Spleen (tissue), 11 donors: Measurements from ENCODE around the gene FAM89A. TPM values are rescaled to one million over a fixed set of nuclear protein-coding genes. Genes with fewer than 3 reads are reported as not detected.

ENCODE experiments used
- DNase-seq: peaks from one replicate; pipeline ENCODE4 v3.0.0-alpha.2; 2020
- H3K27ac ChIP-seq, 8 donors: fragments of 200-600 bp; sonication (generic) in 7 of 8; 1 replicate in 4 of 8; 2 replicates in 4 of 8; pipeline versions ENCODE4 v1.5.0 to v1.8.0; 2016 to 2021; ENCODE audit warnings: inconsistent platforms in 4 of 8, mild to moderate bottlenecking in 4 of 8, moderate library complexity in 1 of 8
- H3K27me3 ChIP-seq, 7 donors: fragments of 200-600 bp; sonication (generic) in 6 of 7; replicated peaks in 1 of 7; 1 replicate in 4 of 7; 2 replicates in 3 of 7; pipeline versions ENCODE4 v1.5.0 to v1.8.0; 2016 to 2021; ENCODE audit warnings: inconsistent platforms in 3 of 7, mild to moderate bottlenecking in 1 of 7
- H3K36me3 ChIP-seq, 6 donors: fragments of 200-600 bp; sonication (generic) in 5 of 6; 1 replicate in 4 of 6; 2 replicates in 2 of 6; pipeline versions ENCODE4 v1.5.0 to v1.8.0; 2016 to 2021; ENCODE audit warnings: inconsistent platforms in 2 of 6
- H3K4me1 ChIP-seq, 6 donors: fragments of 200-600 bp; sonication (generic) in 5 of 6; 1 replicate in 3 of 6; 2 replicates in 3 of 6; pipeline versions ENCODE4 v1.5.0 to v1.8.0; 2016 to 2021; ENCODE audit warnings: inconsistent platforms in 3 of 6
- H3K4me3 ChIP-seq, 8 donors: fragments of 200-600 bp; sonication (generic) in 7 of 8; 1 replicate in 4 of 8; 2 replicates in 4 of 8; pipeline versions ENCODE4 v1.5.0 to v1.8.0; 2016 to 2021; ENCODE audit warnings: inconsistent platforms in 4 of 8, mild to moderate bottlenecking in 4 of 8, moderate library complexity in 2 of 8
- H3K9me3 ChIP-seq, 8 donors: fragments of 200-600 bp; sonication (generic) in 7 of 8; 1 replicate in 4 of 8; 2 replicates in 4 of 8; pipeline versions ENCODE4 v1.5.0 to v1.8.0; 2016 to 2021; ENCODE audit warnings: inconsistent platforms in 4 of 8
- POLR2A ChIP-seq, 3 donors: fragments of 450-650 bp; IDR thresholded peaks; one replicate each; pipeline ENCODE4 v1.5.1; 2017; ENCODE audit warnings: antibody characterized with exemption in 3 of 3, mild to moderate bottlenecking in 1 of 3
- POLR2AphosphoS5 ChIP-seq, 3 donors: sonication (generic); formaldehyde crosslinking; IDR thresholded peaks; one replicate each; pipeline ENCODE4 v1.5.1; 2017; ENCODE audit warnings: antibody characterized with exemption in 3 of 3
- WGBS, 5 donors: extraction: QIAGEN DNeasy Blood & Tissue Kit in 3 of 5; methylation state at CpG; one replicate each; pipeline versions ENCODE4 v1.1.5 to v1.1.7; 2013 to 2018; 5-methylcytosine and 5-hydroxymethylcytosine counted together
- intact Hi-C: fragments of 100-400 bp; cut with DNase I; formaldehyde crosslinking; loops from one replicate; pipeline ENCODE4 v1.15.0; 2023; ENCODE audit warnings: low total_unique reads
- polyA plus RNA-seq, 3 donors: library from polyadenylated mRNA; stranded (reverse); fragments of 200-250 nt; gene quantifications; one replicate each; pipeline ENCODE4 v1.2.1, GENCODE V29; 2013
- total RNA-seq, 7 donors: library from RNA; depleted of rRNA in 3 of 7; stranded (reverse); fragments of >200 nt in 3 of 7; fragmentation: NEBNext Ultra II Directional in 4 of 7; extraction: Animal tissue kit (Norgen Biotek cat#: 25700) in 4 of 7; gene quantifications; one replicate each; pipeline versions ENCODE4 v1.1.0 to v1.2.1, GENCODE V29; 2016 to 2021
- TF ChIP-seq, protein P1 (sequence below), 11 experiments: fragments of 200-600 bp in 7 of 11; fragments of 450-650 bp in 4 of 11; sonication (generic) in 4 of 11; IDR thresholded peaks in 8 of 11; conservative IDR thresholded peaks in 3 of 11; 1 replicate in 7 of 11; 2 replicates in 4 of 11; pipeline versions ENCODE4 v1.4.0 to v1.8.0; 2016 to 2021; ENCODE audit warnings: antibody characterized with exemption in 11 of 11, inconsistent platforms in 4 of 11, mild to moderate bottlenecking in 1 of 11
- donor health status: healthy with polysubstance abuse.
- donor health status: DM: no; HTN: no; CAD: no; lungs with moderate emphysema.
- donor health status: DM: no; HTN: no; CAD: no.
- donor health status: Bipolar disorder and iron deficiency.
- donor health status: healthy.
- donor health status: DM: no; HTN: no; CAD: no.
- donor health status: DM: yes; HTN: yes; CAD: no.

Gene FAM89A
- total and polyA plus RNA-seq, 10 donors = 9.8 to 54.8 (median 34.8) TPM

DNA sequence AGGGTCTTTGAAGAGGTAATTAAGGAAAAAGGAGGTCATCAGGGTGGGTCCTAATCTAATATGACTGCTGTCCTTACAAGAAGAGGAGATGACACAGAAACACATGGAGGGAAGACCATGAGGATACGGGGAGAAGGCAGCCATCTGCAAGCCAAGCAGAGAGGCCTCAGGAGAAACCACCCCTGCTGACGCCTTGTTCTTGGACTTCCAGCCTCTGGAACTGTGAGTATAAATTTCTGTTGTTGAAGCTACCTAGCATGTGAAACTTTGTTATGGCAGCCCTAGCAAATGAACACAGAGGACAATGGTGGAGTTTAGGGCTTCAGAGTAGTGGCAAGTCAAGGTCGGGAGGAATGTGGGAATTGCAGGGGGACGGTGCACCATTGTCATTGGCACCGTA is 36.7 kb upstream of the FAM89A start:
- no peak for TF ChIP-seq POLR2AphosphoS5 (IDR thresholded peaks at IDR 0.05)
- no peak overlapping the region for H3K4me3 ChIP-seq
- H3K27me3 ChIP-seq = peaks cover 0 to 1% (median 0%) of the 10 kb centered on the region in 7 donors
- no peaks in the 10 kb centered on the region for H3K36me3 ChIP-seq
- peaks cover 0 to 22% (median 0%) of the 10 kb centered on the region in 6 donors for H3K4me1 ChIP-seq
- no peak for DNase-seq
- no peak overlapping the region for H3K27ac ChIP-seq
- intact Hi-C loops = no loop called here
- no peaks in the 10 kb centered on the region for H3K9me3 ChIP-seq
- 90 to 96% (median 94%) methylated on average over 5 of the region's 5 CpGs for WGBS, 5 donors

DNA sequence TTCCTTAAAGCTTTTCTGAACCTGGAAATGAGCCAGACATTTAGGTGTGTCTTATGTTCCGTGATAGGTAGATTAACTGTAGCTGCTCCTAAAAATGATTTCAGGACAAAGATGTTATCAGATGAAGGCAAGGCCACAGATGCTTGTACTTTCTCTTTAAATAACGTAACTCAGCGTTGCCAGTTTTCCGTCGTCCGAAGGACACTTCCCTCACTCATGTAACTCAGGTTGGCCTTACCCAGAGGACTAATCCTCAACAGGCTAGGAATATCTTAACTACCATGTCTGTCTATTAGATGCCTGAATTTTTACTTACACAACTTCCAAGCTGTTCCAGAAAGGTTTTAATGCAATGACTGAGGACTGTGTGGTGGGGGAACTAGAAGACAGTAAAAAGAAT is 35.4 kb upstream of the FAM89A start:
- H3K4me3 ChIP-seq = no peak overlapping the region
- TF ChIP-seq POLR2A (IDR thresholded peaks at IDR 0.05) (no peak), POLR2AphosphoS5 (IDR thresholded peaks at IDR 0.05) (no peak)
- TF ChIP-seq, protein P1, sequence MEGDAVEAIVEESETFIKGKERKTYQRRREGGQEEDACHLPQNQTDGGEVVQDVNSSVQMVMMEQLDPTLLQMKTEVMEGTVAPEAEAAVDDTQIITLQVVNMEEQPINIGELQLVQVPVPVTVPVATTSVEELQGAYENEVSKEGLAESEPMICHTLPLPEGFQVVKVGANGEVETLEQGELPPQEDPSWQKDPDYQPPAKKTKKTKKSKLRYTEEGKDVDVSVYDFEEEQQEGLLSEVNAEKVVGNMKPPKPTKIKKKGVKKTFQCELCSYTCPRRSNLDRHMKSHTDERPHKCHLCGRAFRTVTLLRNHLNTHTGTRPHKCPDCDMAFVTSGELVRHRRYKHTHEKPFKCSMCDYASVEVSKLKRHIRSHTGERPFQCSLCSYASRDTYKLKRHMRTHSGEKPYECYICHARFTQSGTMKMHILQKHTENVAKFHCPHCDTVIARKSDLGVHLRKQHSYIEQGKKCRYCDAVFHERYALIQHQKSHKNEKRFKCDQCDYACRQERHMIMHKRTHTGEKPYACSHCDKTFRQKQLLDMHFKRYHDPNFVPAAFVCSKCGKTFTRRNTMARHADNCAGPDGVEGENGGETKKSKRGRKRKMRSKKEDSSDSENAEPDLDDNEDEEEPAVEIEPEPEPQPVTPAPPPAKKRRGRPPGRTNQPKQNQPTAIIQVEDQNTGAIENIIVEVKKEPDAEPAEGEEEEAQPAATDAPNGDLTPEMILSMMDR (IDR thresholded peaks at IDR 0.05 in 8 of 11, conservative IDR thresholded peaks at IDR 0.05 in 3 of 11) = no peak
- peaks cover 0 to 35% (median 0%) of the 10 kb centered on the region in 6 donors for H3K4me1 ChIP-seq
- no peaks in the 10 kb centered on the region for H3K9me3 ChIP-seq
- H3K27ac ChIP-seq = no peak overlapping the region
- intact Hi-C loops = no loop called here
- no peak for DNase-seq
- H3K27me3 ChIP-seq = no peaks in the 10 kb centered on the region
- WGBS, 5 donors = 77 to 88% (median 82%) methylated on average over 6 of the region's 6 CpGs
- no peaks in the 10 kb centered on the region for H3K36me3 ChIP-seq

DNA sequence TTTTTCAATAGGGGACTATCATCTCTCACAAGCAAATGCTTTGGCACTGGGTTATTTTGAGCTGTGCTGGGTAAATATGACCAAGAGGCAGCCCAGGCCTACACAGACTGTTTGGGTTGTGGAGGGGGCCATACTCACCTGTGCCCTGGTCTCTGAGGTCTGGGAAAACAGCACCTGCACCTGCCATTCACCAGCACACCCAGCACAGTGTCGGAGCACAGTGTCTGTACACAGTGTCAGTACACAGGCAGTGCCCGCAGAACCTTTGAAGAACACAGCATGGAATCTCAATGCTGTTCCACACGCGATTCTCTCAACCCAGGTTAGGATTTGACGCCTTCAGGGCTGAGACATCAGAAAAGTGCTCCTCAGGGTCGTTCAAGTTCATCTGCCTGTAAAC is 35.0 kb upstream of the FAM89A start:
- Histone ChIP-seq H3K9me3 (no peaks in the 10 kb centered on the region), H3K27ac (no peak overlapping the region), H3K27me3 (no peaks in the 10 kb centered on the region), H3K4me3 (no peak overlapping the region), H3K36me3 (no peaks in the 10 kb centered on the region), H3K4me1 (peaks cover 0 to 37% (median 0%) of the 10 kb centered on the region in 6 donors)
- TF ChIP-seq POLR2AphosphoS5 (IDR thresholded peaks at IDR 0.05) (no peak), POLR2A (IDR thresholded peaks at IDR 0.05) (no peak)
- TF ChIP-seq, protein P1 (IDR thresholded peaks at IDR 0.05 in 8 of 11, conservative IDR thresholded peaks at IDR 0.05 in 3 of 11) = no peak
- intact Hi-C loops = no loop called here
- 83 to 92% (median 88%) methylated on average over 6 of the region's 6 CpGs for WGBS, 5 donors
- DNase-seq = no peak

DNA sequence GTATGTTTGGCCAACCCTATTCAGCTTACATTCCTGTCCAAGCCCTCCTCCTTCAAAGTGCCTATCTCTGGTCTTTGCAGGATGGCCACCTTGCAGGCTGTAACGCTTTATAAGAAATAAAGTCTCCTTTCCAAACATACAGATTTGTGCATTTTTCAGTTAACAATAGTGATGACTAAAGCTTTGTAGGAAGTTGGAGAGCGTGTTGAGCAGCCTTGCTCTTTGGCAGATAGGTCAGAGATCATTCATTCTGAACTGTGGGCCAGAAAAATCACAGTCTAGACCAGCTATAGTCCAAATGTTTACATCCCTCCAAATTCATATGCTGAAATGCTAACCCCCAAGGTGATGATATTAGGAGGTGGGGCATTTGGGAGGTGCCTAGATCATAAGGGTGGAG is 34.0 kb upstream of the FAM89A start:
- 64 to 90% (median 72%) methylated on average over 2 of the region's 2 CpGs for WGBS, 5 donors

More for the DNA sequence above, 34.0 kb upstream of the FAM89A start:
- Histone ChIP-seq H3K36me3 (no peaks in the 10 kb centered on the region), H3K4me1 (peaks cover 0 to 37% (median 0%) of the 10 kb centered on the region in 6 donors), H3K9me3 (no peaks in the 10 kb centered on the region), H3K27me3 (no peaks in the 10 kb centered on the region), H3K4me3 (no peak overlapping the region), H3K27ac (no peak overlapping the region)
- TF ChIP-seq POLR2AphosphoS5 (IDR thresholded peaks at IDR 0.05) (no peak), POLR2A (IDR thresholded peaks at IDR 0.05) (no peak)
- TF ChIP-seq, protein P1 (IDR thresholded peaks at IDR 0.05 in 8 of 11, conservative IDR thresholded peaks at IDR 0.05 in 3 of 11) = no peak
- intact Hi-C loops = no loop called here
- DNase-seq = no peak
